Glutamatergic neuron (in vitro differentiated cells): ENCODE data around the gene SERPINE3. TPM values are rescaled to one million over a fixed set of nuclear protein-coding genes. Genes with fewer than 3 reads are reported as not detected.

ENCODE experiments used
- DNase-seq: peaks from one replicate; pipeline ENCODE4 v3.0.0; 2022
- H3K27ac Mint-ChIP-seq: one replicate; pipeline ENCODE4 v1.8.0; 2020; ENCODE audit warnings: mild to moderate bottlenecking, mixed read lengths, inconsistent platforms; ENCODE audit not compliant: unreplicated experiment
- H3K27me3 Mint-ChIP-seq: one replicate; pipeline ENCODE4 v1.8.0; 2020; ENCODE audit warnings: mild to moderate bottlenecking, moderate library complexity, mixed read lengths, inconsistent platforms; ENCODE audit not compliant: unreplicated experiment
- H3K36me3 Mint-ChIP-seq: one replicate; pipeline ENCODE4 v1.8.0; 2020; ENCODE audit warnings: mild to moderate bottlenecking, mixed read lengths, inconsistent platforms; ENCODE audit not compliant: unreplicated experiment
- H3K4me1 Mint-ChIP-seq: one replicate; pipeline ENCODE4 v1.8.0; 2020; ENCODE audit warnings: mild to moderate bottlenecking, low read depth, mixed read lengths, inconsistent platforms; ENCODE audit not compliant: unreplicated experiment
- H3K4me3 Mint-ChIP-seq: one replicate; pipeline ENCODE4 v1.8.0; 2020; ENCODE audit warnings: mild to moderate bottlenecking, mixed read lengths, inconsistent platforms; ENCODE audit not compliant: unreplicated experiment
- H3K9me3 Mint-ChIP-seq: one replicate; pipeline ENCODE4 v1.8.0; 2020; ENCODE audit warnings: mild to moderate bottlenecking, moderate library complexity, mixed read lengths, inconsistent platforms; ENCODE audit not compliant: unreplicated experiment
- CTCF ChIP-seq: fragments of 200-600 bp; sonication (generic); IDR thresholded peaks from one replicate; pipeline ENCODE4 v1.5.0; 2021; ENCODE audit not compliant: partially characterized antibody, unreplicated experiment
- total RNA-seq: library from RNA; stranded (reverse); fragmentation: NEBNext Ultra II Directional; extraction: Animal tissue kit (Norgen Biotek cat#: 25700); gene quantifications from one replicate; pipeline ENCODE4 v1.2.1, GENCODE V29; 2021; ENCODE audit not compliant: unreplicated experiment

SERPINE3 gene
- total RNA-seq, 1 donor from 2014 or later: not detected

- H3K27ac Mint-ChIP-seq: no peak overlapping the region
- H3K27me3 Mint-ChIP-seq: no peaks in the 10 kb centered on the region
- no peaks in the 10 kb centered on the region for H3K4me1 Mint-ChIP-seq
- DNase-seq: no peak
- H3K9me3 Mint-ChIP-seq: no peaks in the 10 kb centered on the region
- TF ChIP-seq CTCF: no peak
- H3K4me3 Mint-ChIP-seq: no peak overlapping the region
- H3K36me3 Mint-ChIP-seq: no peaks in the 10 kb centered on the region
These were observed 40.8 kb downstream of the SERPINE3 start for GRCh38 chr13:51380269-51380668.

- Mint-ChIP-seq H3K27ac (no peak overlapping the region), H3K36me3 (no peaks in the 10 kb centered on the region), H3K27me3 (no peaks in the 10 kb centered on the region), H3K4me3 (no peak overlapping the region), H3K4me1 (no peaks in the 10 kb centered on the region), H3K9me3 (no peaks in the 10 kb centered on the region)
- no peak for TF ChIP-seq CTCF
- DNase-seq: no peak
These were observed 45.6 kb downstream of the SERPINE3 start for GRCh38 chr13:51385114-51385513.

- no peak overlapping the region for H3K4me3 Mint-ChIP-seq
- no peak for DNase-seq
- no peaks in the 10 kb centered on the region for H3K27me3 Mint-ChIP-seq
- peaks cover 9% of the 10 kb centered on the region for H3K4me1 Mint-ChIP-seq
- H3K9me3 Mint-ChIP-seq: peaks cover 1% of the 10 kb centered on the region
- no peak for TF ChIP-seq CTCF
- no peak overlapping the region for H3K27ac Mint-ChIP-seq
- H3K36me3 Mint-ChIP-seq: no peaks in the 10 kb centered on the region
These were observed 55.2 kb downstream of the SERPINE3 start for GRCh38 chr13:51394724-51395123.

- Mint-ChIP-seq H3K36me3 (no peaks in the 10 kb centered on the region), H3K27me3 (no peaks in the 10 kb centered on the region), H3K27ac (peak overlapping the region; percentile 50), H3K9me3 (peaks cover 1% of the 10 kb centered on the region), H3K4me3 (no peak overlapping the region), H3K4me1 (peaks cover 8% of the 10 kb centered on the region)
- TF ChIP-seq CTCF: no peak
- DNase-seq: no peak
These were observed 56.9 kb downstream of the SERPINE3 start for GRCh38 chr13:51396352-51396751.

GRCh38 chr13:51397262-51397941 lies 57.9 kb downstream of the SERPINE3 start:
- Mint-ChIP-seq H3K36me3 (no peaks in the 10 kb centered on the region), H3K27ac (no peak overlapping the region), H3K27me3 (no peaks in the 10 kb centered on the region), H3K9me3 (peaks cover 1% of the 10 kb centered on the region), H3K4me3 (no peak overlapping the region), H3K4me1 (peaks cover 8% of the 10 kb centered on the region)
- no peak for DNase-seq
- no peak for TF ChIP-seq CTCF
